K562 treated with DMSO at 1 percent for 24 hours (cell line): ENCODE results near the gene GZF1. TPM values are rescaled to one million over a fixed set of nuclear protein-coding genes. Genes with fewer than 3 reads are reported as not detected.

ENCODE experiments used
- total RNA-seq: library from RNA; unstranded; fragments of 300-600 nt; gene quantifications from 2 replicates; pipeline ENCODE4 v1.2.3, GENCODE V29; 2022; ENCODE audit warnings: low read depth; ENCODE audit not compliant: insufficient read depth

Gene GZF1
- 9.8 and 17.2 TPM in 2 replicates for total RNA-seq

GRCh38 chr20:23361476-23362391 lies at the start of gene GZF1:
TSS of gene GZF1 (plus strand) at chr20:23362182. CDS start at chr20:23364384, 2,202 bp downstream.

GRCh38 chr20:23350196-23350903 lies 11.6 kb upstream of the GZF1 start, which contains the start of gene NXT1:
TSS of gene NXT1 (plus strand) at chr20:23350791. CDS start at chr20:23354042, 3,251 bp downstream.

GRCh38 chr20:23420943-23421931 lies 59.3 kb downstream of the GZF1 start, which contains the start of gene NAPB:
TSS of gene NAPB (minus strand) at chr20:23421488. CDS start at chr20:23421402, 86 bp downstream.

Other genes with a start within 250 kb of the GZF1 start
- 26.5 and 29.1 TPM in 2 replicates for gene NXT1, start 11.4 kb upstream of the GZF1 start, total RNA-seq
- 2.2 and 2.3 TPM in 2 replicates for gene NAPB, start 59.3 kb downstream of the GZF1 start, total RNA-seq
- gene CSTL1, start 77.5 kb downstream of the GZF1 start, total RNA-seq = not detected in 2 replicates
- not detected in 2 replicates for gene CST11, start 90.7 kb downstream of the GZF1 start, total RNA-seq
- not detected in 2 replicates for gene CST8, start 128.9 kb downstream of the GZF1 start, total RNA-seq
- gene CST9L, start 206.3 kb downstream of the GZF1 start, total RNA-seq = not detected in 2 replicates
- gene CST9, start 243.7 kb downstream of the GZF1 start, total RNA-seq = not detected in 2 replicates